Measurements from ENCODE around the gene WWTR1. TPM values are rescaled to one million over a fixed set of nuclear protein-coding genes. Genes with fewer than 3 reads are reported as not detected.

Gene WWTR1
- total RNA-seq, 2 experiments from 2014 or later, result 0.40 to 0.63 TPM

- no peaks in the 10 kb centered on the region for H3K9me3 Mint-ChIP-seq
- ChIA-PET CTCF (no interaction called here), POLR2A (interaction anchor here (0.7 kb wide), 1 partner anchor 9 kb away, joined by 3 read pairs; no protein-coding TSS in a partner anchor)
- intact Hi-C loops (cut with micrococcal nuclease), result no loop called here
- no peak overlapping the region for H3K27ac Mint-ChIP-seq
- H3K27me3 Mint-ChIP-seq, result peaks cover 8% of the 10 kb centered on the region
- H3K36me3 Mint-ChIP-seq (ENCODE audit: low read depth), result no peaks in the 10 kb centered on the region
- H3K4me3 Mint-ChIP-seq, result no peak overlapping the region
- TF ChIP-seq, protein P1, sequence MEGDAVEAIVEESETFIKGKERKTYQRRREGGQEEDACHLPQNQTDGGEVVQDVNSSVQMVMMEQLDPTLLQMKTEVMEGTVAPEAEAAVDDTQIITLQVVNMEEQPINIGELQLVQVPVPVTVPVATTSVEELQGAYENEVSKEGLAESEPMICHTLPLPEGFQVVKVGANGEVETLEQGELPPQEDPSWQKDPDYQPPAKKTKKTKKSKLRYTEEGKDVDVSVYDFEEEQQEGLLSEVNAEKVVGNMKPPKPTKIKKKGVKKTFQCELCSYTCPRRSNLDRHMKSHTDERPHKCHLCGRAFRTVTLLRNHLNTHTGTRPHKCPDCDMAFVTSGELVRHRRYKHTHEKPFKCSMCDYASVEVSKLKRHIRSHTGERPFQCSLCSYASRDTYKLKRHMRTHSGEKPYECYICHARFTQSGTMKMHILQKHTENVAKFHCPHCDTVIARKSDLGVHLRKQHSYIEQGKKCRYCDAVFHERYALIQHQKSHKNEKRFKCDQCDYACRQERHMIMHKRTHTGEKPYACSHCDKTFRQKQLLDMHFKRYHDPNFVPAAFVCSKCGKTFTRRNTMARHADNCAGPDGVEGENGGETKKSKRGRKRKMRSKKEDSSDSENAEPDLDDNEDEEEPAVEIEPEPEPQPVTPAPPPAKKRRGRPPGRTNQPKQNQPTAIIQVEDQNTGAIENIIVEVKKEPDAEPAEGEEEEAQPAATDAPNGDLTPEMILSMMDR (IDR thresholded peaks at IDR 0.05), result no peak
- DNase-seq (no peak), ATAC-seq (no peak)
- H3K4me1 Mint-ChIP-seq (ENCODE audit: low read depth), result no peaks in the 10 kb centered on the region
Observed at GRCh38 chr3:149545049-149545448, 112.8 kb downstream of the WWTR1 start.

- no peak overlapping the region for H3K4me3 Mint-ChIP-seq
- ChIA-PET CTCF (interaction anchor here (1.1 kb wide), 1 partner anchor 10 kb away, joined by 3 read pairs; no protein-coding TSS in a partner anchor), POLR2A (no interaction called here)
- H3K27ac Mint-ChIP-seq, result no peak overlapping the region
- no peaks in the 10 kb centered on the region for H3K9me3 Mint-ChIP-seq
- DNase-seq (no peak), ATAC-seq (no peak)
- no peaks in the 10 kb centered on the region for H3K4me1 Mint-ChIP-seq (ENCODE audit: low read depth)
- H3K36me3 Mint-ChIP-seq (ENCODE audit: low read depth), result no peaks in the 10 kb centered on the region
- peaks cover 4% of the 10 kb centered on the region for H3K27me3 Mint-ChIP-seq
- intact Hi-C loops (cut with micrococcal nuclease), result no loop called here
- TF ChIP-seq, protein P1 (IDR thresholded peaks at IDR 0.05), result no peak
Observed at GRCh38 chr3:149542375-149543312, 115.2 kb downstream of the WWTR1 start.

DNA sequence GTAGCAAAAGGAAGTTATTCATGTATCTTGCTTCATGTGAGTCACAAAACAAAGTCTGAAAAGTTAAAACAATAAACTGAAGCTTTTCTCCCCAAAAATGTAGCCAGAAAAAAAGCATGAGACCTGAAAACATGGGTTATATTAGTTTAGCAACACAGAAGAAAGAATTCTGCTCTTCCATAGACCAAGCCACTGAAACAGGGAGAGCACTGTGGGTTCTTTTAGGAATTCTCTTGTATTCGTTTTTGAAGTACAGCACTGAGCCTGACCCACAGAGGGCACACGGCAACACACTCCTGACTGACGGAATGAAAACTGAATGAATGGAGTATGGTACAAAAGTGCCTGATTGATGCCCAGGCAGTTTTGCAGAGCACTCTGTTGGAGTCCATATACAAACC, 116.7 kb downstream of the WWTR1 start:
- Mint-ChIP-seq H3K4me3 (no peak overlapping the region), H3K27me3 (peaks cover 3% of the 10 kb centered on the region), H3K9me3 (no peaks in the 10 kb centered on the region), H3K36me3 (ENCODE audit: low read depth) (no peaks in the 10 kb centered on the region), H3K27ac (no peak overlapping the region), H3K4me1 (ENCODE audit: low read depth) (no peaks in the 10 kb centered on the region)
- CTCF ChIA-PET, result interaction anchor here (1.1 kb wide), 2 partner anchors 9 to 12 kb away, joined by 3 read pairs; no protein-coding TSS in a partner anchor
- DNase-seq (no peak), ATAC-seq (no peak)
- TF ChIP-seq, protein P1 (IDR thresholded peaks at IDR 0.05), result no peak
- intact Hi-C loops (cut with micrococcal nuclease), result no loop called here
- POLR2A ChIA-PET, result no interaction called here

GRCh38 chr3:149538371-149538770, 119.5 kb downstream of the WWTR1 start:
- Mint-ChIP-seq H3K4me3 (no peak overlapping the region), H3K36me3 (ENCODE audit: low read depth) (no peaks in the 10 kb centered on the region), H3K27ac (no peak overlapping the region), H3K27me3 (peaks cover 3% of the 10 kb centered on the region), H3K4me1 (ENCODE audit: low read depth) (no peaks in the 10 kb centered on the region), H3K9me3 (no peaks in the 10 kb centered on the region)
- no peak for ATAC-seq
- TF ChIP-seq, protein P1 (IDR thresholded peaks at IDR 0.05), result no peak
- ChIA-PET POLR2A (no interaction called here), CTCF (no interaction called here)
- intact Hi-C loops (cut with micrococcal nuclease), result no loop called here
- DNase-seq, result no peak

DNA sequence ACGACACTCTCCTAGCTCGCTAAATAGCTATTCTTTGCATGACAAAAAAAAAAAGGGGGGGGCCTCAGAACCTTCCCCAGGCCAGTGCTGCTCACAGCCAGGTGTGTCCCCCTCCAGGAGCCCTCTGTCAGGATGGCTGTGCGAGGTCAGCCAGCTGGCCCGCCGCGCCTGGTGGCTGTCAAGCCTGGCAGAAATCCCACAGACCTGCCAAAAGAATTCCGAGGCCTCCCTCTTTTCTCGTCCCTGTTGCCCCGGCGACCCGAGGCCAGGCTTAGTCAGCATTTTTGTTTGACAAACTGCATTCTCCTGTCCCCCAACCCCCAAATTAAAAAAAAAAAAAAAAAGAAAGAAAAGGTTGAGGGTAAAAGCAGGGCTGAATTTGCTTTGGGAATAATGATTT, 121.4 kb downstream of the WWTR1 start:
- ATAC-seq (no peak), DNase-seq (no peak)
- ChIA-PET POLR2A (no interaction called here), CTCF (no interaction called here)
- Mint-ChIP-seq H3K9me3 (no peaks in the 10 kb centered on the region), H3K36me3 (ENCODE audit: low read depth) (no peaks in the 10 kb centered on the region), H3K27ac (no peak overlapping the region), H3K27me3 (peaks cover 4% of the 10 kb centered on the region), H3K4me3 (no peak overlapping the region), H3K4me1 (ENCODE audit: low read depth) (peaks cover 6% of the 10 kb centered on the region)
- intact Hi-C loops (cut with micrococcal nuclease), result no loop called here
- TF ChIP-seq, protein P1 (IDR thresholded peaks at IDR 0.05), result no peak

Data from activated CD8-positive, alpha-beta T cell treated with anti-CD3 and anti-CD28 coated beads for 36 hours (primary cell).